Thyroid gland (tissue), 4 donors: ENCODE data around the gene ASB10.

Experiments used
- CTCF ChIP-seq, 6 experiments: fragments of 200-600 bp in 3 of 6; fragments of 450-650 bp in 3 of 6; sonication (generic) in 3 of 6; IDR thresholded peaks; one replicate each; pipeline ENCODE4 v1.5.1; 2016 to 2019; ENCODE audit warnings: antibody characterized with exemption in 6 of 6, mild to moderate bottlenecking in 2 of 6, inconsistent platforms in 1 of 6, moderate library complexity in 1 of 6
- POLR2A ChIP-seq, 2 donors: fragments of 450-650 bp; IDR thresholded peaks; one replicate each; pipeline ENCODE4 v1.6.1; 2017; ENCODE audit warnings: antibody characterized with exemption in 2 of 2, mild to moderate bottlenecking in 2 of 2, moderate library complexity in 1 of 2

- TF ChIP-seq POLR2A (IDR thresholded peaks at IDR 0.05), result no peak
- TF ChIP-seq CTCF (IDR thresholded peaks at IDR 0.05), result no peak
Measured at GRCh38 chr7:151131224-151131591, 55.8 kb downstream of the ASB10 start.
